Neuronal stem cell (in vitro differentiated cells): ENCODE data around the gene CUBN.
A peak's percentile ranks its signal among the peaks of the same experiment; 100 is the strongest.

Source experiments
- DNase-seq: peaks from one replicate; pipeline ENCODE4 v3.0.0-alpha.2; 2013; ENCODE audit warnings: low spot score
- H2AFZ ChIP-seq: one replicate; pipeline ENCODE4 v1.6.1; 2013; ENCODE audit warnings: mild to moderate bottlenecking, low read length, inconsistent platforms
- H2AK5ac ChIP-seq: 2 replicates; pipeline ENCODE4 v1.6.1; 2013; ENCODE audit warnings: low read depth, mild to moderate bottlenecking, inconsistent platforms, low read length, moderate library complexity, mixed read lengths
- H2BK120ac ChIP-seq: 2 replicates; pipeline ENCODE4 v1.6.1; 2013; ENCODE audit warnings: low read depth, mild to moderate bottlenecking, inconsistent platforms, low read length, moderate library complexity, mixed read lengths
- H2BK12ac ChIP-seq: one replicate; pipeline ENCODE4 v1.6.1; 2013; ENCODE audit warnings: low read length, inconsistent platforms
- H2BK15ac ChIP-seq: 2 replicates; pipeline ENCODE4 v1.6.1; 2013; ENCODE audit warnings: mild to moderate bottlenecking, low read length, inconsistent platforms, mixed read lengths
- H2BK5ac ChIP-seq: one replicate; pipeline ENCODE4 v1.6.1; 2013; ENCODE audit warnings: inconsistent platforms, mild to moderate bottlenecking, low read length, moderate library complexity
- H3K14ac ChIP-seq: one replicate; pipeline ENCODE4 v1.6.1; 2013; ENCODE audit warnings: low read length, inconsistent platforms
- H3K18ac ChIP-seq: 2 replicates; pipeline ENCODE4 v1.6.1; 2013; ENCODE audit warnings: low read length, inconsistent platforms
- H3K23ac ChIP-seq: 2 replicates; pipeline ENCODE4 v1.6.1; 2013; ENCODE audit warnings: low read depth, mild to moderate bottlenecking, mixed read lengths, low read length, inconsistent platforms; ENCODE audit not compliant: poor library complexity
- H3K27ac ChIP-seq: replicated peaks from 3 replicates; pipeline ENCODE4 v1.5.1; 2013; ENCODE audit warnings: low read length, inconsistent platforms
- H3K27me3 ChIP-seq, 3 experiments: 2 replicates each; pipeline ENCODE4 v1.6.1; 2013; ENCODE audit warnings: low read length in 3 of 3, mild to moderate bottlenecking in 2 of 3, inconsistent platforms in 1 of 3, low read depth in 1 of 3, mixed read lengths in 1 of 3, moderate library complexity in 1 of 3; ENCODE audit not compliant: control insufficient read depth in 3 of 3, insufficient read depth in 3 of 3
- H3K36me3 ChIP-seq, 2 donors: replicated peaks in 1 of 2; 2 replicates each; pipeline ENCODE4 v1.6.1; 2013; ENCODE audit warnings: low read length in 2 of 2; ENCODE audit not compliant: control insufficient read depth in 2 of 2, insufficient read depth in 2 of 2
- H3K4ac ChIP-seq: 2 replicates; pipeline ENCODE4 v1.6.1; 2013; ENCODE audit warnings: inconsistent platforms, mild to moderate bottlenecking, low read length, moderate library complexity
- H3K4me1 ChIP-seq, 2 donors: 1 replicate in 1 of 2; 2 replicates in 1 of 2; pipeline ENCODE4 v1.6.1; 2013; ENCODE audit warnings: low read length in 2 of 2, low read depth in 1 of 2; ENCODE audit not compliant: control insufficient read depth in 2 of 2, insufficient read depth in 1 of 2
- H3K4me2 ChIP-seq: one replicate; pipeline ENCODE4 v1.6.1; 2013; ENCODE audit warnings: mild to moderate bottlenecking, low read length, inconsistent platforms; ENCODE audit not compliant: insufficient read depth, poor library complexity, severe bottlenecking
- H3K4me3 ChIP-seq, 2 donors: 2 replicates each; pipeline ENCODE4 v1.5.1; 2013; ENCODE audit warnings: low read length in 2 of 2, mild to moderate bottlenecking in 2 of 2, inconsistent platforms in 1 of 2, moderate library complexity in 1 of 2
- H3K79me1 ChIP-seq: one replicate; pipeline ENCODE4 v1.6.1; 2013; ENCODE audit warnings: low read depth, mild to moderate bottlenecking, inconsistent platforms, low read length, moderate library complexity
- H3K9ac ChIP-seq: one replicate; pipeline ENCODE4 v1.6.1; 2013; ENCODE audit warnings: mild to moderate bottlenecking, low read depth, low read length, inconsistent platforms; ENCODE audit not compliant: poor library complexity
- H3K9me3 ChIP-seq, 2 donors: replicated peaks in 1 of 2; 2 replicates each; pipeline versions ENCODE3 to v1.6.1; 2013; ENCODE audit warnings: low read length in 2 of 2, mild to moderate bottlenecking in 2 of 2, inconsistent platforms in 1 of 2, low read depth in 1 of 2, mixed read lengths in 1 of 2, moderate library complexity in 1 of 2; ENCODE audit not compliant: control insufficient read depth in 2 of 2, insufficient read depth in 1 of 2
- H4K8ac ChIP-seq: one replicate; pipeline ENCODE4 v1.6.1; 2013; ENCODE audit warnings: low read depth, mild to moderate bottlenecking, inconsistent platforms, low read length, moderate library complexity
- H4K91ac ChIP-seq: one replicate; pipeline ENCODE4 v1.6.1; 2013; ENCODE audit warnings: low read length, low read depth, mild to moderate bottlenecking, inconsistent platforms; ENCODE audit not compliant: poor library complexity
- WGBS, 2 donors: extraction: QIAGEN DNeasy Blood & Tissue Kit; methylation state at CpG; one replicate each; pipeline ENCODE4 v1.1.7; 2013; ENCODE audit warnings: missing lambda C conversion rate in 2 of 2, mixed read lengths in 1 of 2; ENCODE audit not compliant: insufficient read length in 2 of 2, insufficient replicate concordance in 1 of 2; ENCODE audit errors: extremely low coverage in 2 of 2; 5-methylcytosine and 5-hydroxymethylcytosine counted together

CUBN gene

GRCh38 chr10:16867990-16868389 lies 261.6 kb downstream of the CUBN start:
- no peak overlapping the region for H3K18ac ChIP-seq
- no peak overlapping the region for H2BK12ac ChIP-seq
- H3K14ac ChIP-seq: no peak overlapping the region
- H2BK120ac ChIP-seq: no peak overlapping the region
- H2AFZ ChIP-seq: peak overlapping the region; percentile 32
- no peaks in the 10 kb centered on the region for H3K9me3 ChIP-seq
- no CpG with 5 or more reads among the region's 4 CpGs for WGBS, 2 donors
- no peak overlapping the region for H3K9ac ChIP-seq
- no peak overlapping the region for H3K27ac ChIP-seq
- H3K23ac ChIP-seq: no peak overlapping the region
- H4K8ac ChIP-seq: no peak overlapping the region
- DNase-seq: no peak
- peaks cover 5 to 16% of the 10 kb centered on the region in 2 donors for H3K4me1 ChIP-seq
- H3K4ac ChIP-seq: no peak overlapping the region
- H3K36me3 ChIP-seq: no peaks in the 10 kb centered on the region
- H3K79me1 ChIP-seq: no peaks in the 10 kb centered on the region
- H3K27me3 ChIP-seq: no peaks in the 10 kb centered on the region
- no peak overlapping the region for H2AK5ac ChIP-seq
- H2BK15ac ChIP-seq: no peak overlapping the region
- H2BK5ac ChIP-seq: no peak overlapping the region
- H3K4me2 ChIP-seq: no peak overlapping the region
- no peak overlapping the region for H3K4me3 ChIP-seq
- H4K91ac ChIP-seq: no peak overlapping the region

- no peak overlapping the region for H3K9ac ChIP-seq
- no peak overlapping the region for H3K23ac ChIP-seq
- H3K9me3 ChIP-seq: no peaks in the 10 kb centered on the region
- no peak overlapping the region for H2BK12ac ChIP-seq
- H4K8ac ChIP-seq: no peak overlapping the region
- no peak overlapping the region for H3K27ac ChIP-seq
- H3K4me3 ChIP-seq: no peak overlapping the region
- no peaks in the 10 kb centered on the region for H3K27me3 ChIP-seq
- H3K18ac ChIP-seq: no peak overlapping the region
- no peak for DNase-seq
- peaks cover 5 to 16% of the 10 kb centered on the region in 2 donors for H3K4me1 ChIP-seq
- no peak overlapping the region for H2BK15ac ChIP-seq
- no peak overlapping the region for H2AK5ac ChIP-seq
- no peaks in the 10 kb centered on the region for H3K79me1 ChIP-seq
- H3K4me2 ChIP-seq: no peak overlapping the region
- H4K91ac ChIP-seq: no peak overlapping the region
- peak overlapping the region; percentile 32 for H2AFZ ChIP-seq
- no CpG with 5 or more reads among the region's 2 CpGs for WGBS, 2 donors
- no peaks in the 10 kb centered on the region for H3K36me3 ChIP-seq
- H3K4ac ChIP-seq: no peak overlapping the region
- H2BK120ac ChIP-seq: no peak overlapping the region
- H2BK5ac ChIP-seq: no peak overlapping the region
- no peak overlapping the region for H3K14ac ChIP-seq
Measured at GRCh38 chr10:16867556-16867955, 262.1 kb downstream of the CUBN start.

GRCh38 chr10:16866541-16867275 lies 262.9 kb downstream of the CUBN start:
- Histone ChIP-seq H3K4ac (no peak overlapping the region), H3K27ac (no peak overlapping the region), H3K27me3 (no peaks in the 10 kb centered on the region), H3K4me2 (no peak overlapping the region), H2AFZ (no peak overlapping the region), H3K9me3 (no peaks in the 10 kb centered on the region), H3K4me3 (no peak overlapping the region), H4K91ac (no peak overlapping the region), H4K8ac (no peak overlapping the region), H3K36me3 (no peaks in the 10 kb centered on the region), H2BK15ac (no peak overlapping the region), H3K4me1 (peaks cover 5 to 16% of the 10 kb centered on the region in 2 donors), H3K18ac (no peak overlapping the region), H3K14ac (no peak overlapping the region), H2BK12ac (no peak overlapping the region), H2AK5ac (no peak overlapping the region), H3K79me1 (no peaks in the 10 kb centered on the region), H3K23ac (no peak overlapping the region), H2BK120ac (no peak overlapping the region), H3K9ac (no peak overlapping the region), H2BK5ac (no peak overlapping the region)
- WGBS, 2 donors: no CpG with 5 or more reads among the region's 7 CpGs
- DNase-seq: no peak

GRCh38 chr10:16865766-16866165 lies 263.8 kb downstream of the CUBN start:
- Histone ChIP-seq H3K9ac (no peak overlapping the region), H3K23ac (no peak overlapping the region), H4K91ac (no peak overlapping the region), H2AFZ (no peak overlapping the region), H3K9me3 (no peaks in the 10 kb centered on the region), H3K79me1 (no peaks in the 10 kb centered on the region), H3K27me3 (no peaks in the 10 kb centered on the region), H2AK5ac (no peak overlapping the region), H3K4me3 (no peak overlapping the region), H3K36me3 (no peaks in the 10 kb centered on the region), H3K27ac (no peak overlapping the region), H3K4ac (no peak overlapping the region), H4K8ac (no peak overlapping the region), H2BK5ac (no peak overlapping the region), H3K18ac (no peak overlapping the region), H2BK120ac (no peak overlapping the region), H3K4me1 (peaks cover 5 to 16% of the 10 kb centered on the region in 2 donors), H2BK15ac (no peak overlapping the region), H2BK12ac (no peak overlapping the region), H3K14ac (no peak overlapping the region), H3K4me2 (no peak overlapping the region)
- DNase-seq: no peak
- no CpG with 5 or more reads among the region's 7 CpGs for WGBS, 2 donors
